Effector memory CD4-positive, alpha-beta T cell (primary cell): ENCODE results near the gene CHD6.

Source experiments
- DNase-seq, 3 donors: peaks; one replicate each; pipeline ENCODE4 v3.0.0-alpha.2; 2020
- H3K27ac ChIP-seq: 2 replicates; pipeline ENCODE4 v1.7.0; 2013; ENCODE audit warnings: mild to moderate bottlenecking, low read length, moderate library complexity; ENCODE audit not compliant: insufficient read depth, poor library complexity, severe bottlenecking
- H3K27me3 ChIP-seq: replicated peaks from 2 replicates; pipeline ENCODE4 v1.7.0; 2013; ENCODE audit warnings: mild to moderate bottlenecking, low read length; ENCODE audit not compliant: insufficient read depth, control insufficient read depth, poor library complexity, severe bottlenecking
- H3K36me3 ChIP-seq: 2 replicates; pipeline ENCODE4 v1.7.0; 2013; ENCODE audit warnings: mild to moderate bottlenecking, low read length, moderate library complexity; ENCODE audit not compliant: control insufficient read depth, insufficient read depth
- H3K4me1 ChIP-seq: 2 replicates; pipeline ENCODE4 v1.7.0; 2013; ENCODE audit warnings: low read length, mild to moderate bottlenecking; ENCODE audit not compliant: control insufficient read depth, insufficient read depth, poor library complexity, severe bottlenecking
- H3K4me3 ChIP-seq: 2 replicates; pipeline ENCODE4 v1.7.0; 2013; ENCODE audit warnings: low read length, low read depth, mild to moderate bottlenecking; ENCODE audit not compliant: insufficient read depth, poor library complexity, severe bottlenecking
- H3K9me3 ChIP-seq: 2 replicates; pipeline ENCODE4 v1.7.0; 2013; ENCODE audit warnings: mild to moderate bottlenecking, low read length, moderate library complexity; ENCODE audit not compliant: control insufficient read depth
- total RNA-seq, 3 donors: gene quantifications; one replicate each; lab custom pipeline; 2026; lab: John Stamatoyannopoulos, UW

Gene CHD6, protein sequence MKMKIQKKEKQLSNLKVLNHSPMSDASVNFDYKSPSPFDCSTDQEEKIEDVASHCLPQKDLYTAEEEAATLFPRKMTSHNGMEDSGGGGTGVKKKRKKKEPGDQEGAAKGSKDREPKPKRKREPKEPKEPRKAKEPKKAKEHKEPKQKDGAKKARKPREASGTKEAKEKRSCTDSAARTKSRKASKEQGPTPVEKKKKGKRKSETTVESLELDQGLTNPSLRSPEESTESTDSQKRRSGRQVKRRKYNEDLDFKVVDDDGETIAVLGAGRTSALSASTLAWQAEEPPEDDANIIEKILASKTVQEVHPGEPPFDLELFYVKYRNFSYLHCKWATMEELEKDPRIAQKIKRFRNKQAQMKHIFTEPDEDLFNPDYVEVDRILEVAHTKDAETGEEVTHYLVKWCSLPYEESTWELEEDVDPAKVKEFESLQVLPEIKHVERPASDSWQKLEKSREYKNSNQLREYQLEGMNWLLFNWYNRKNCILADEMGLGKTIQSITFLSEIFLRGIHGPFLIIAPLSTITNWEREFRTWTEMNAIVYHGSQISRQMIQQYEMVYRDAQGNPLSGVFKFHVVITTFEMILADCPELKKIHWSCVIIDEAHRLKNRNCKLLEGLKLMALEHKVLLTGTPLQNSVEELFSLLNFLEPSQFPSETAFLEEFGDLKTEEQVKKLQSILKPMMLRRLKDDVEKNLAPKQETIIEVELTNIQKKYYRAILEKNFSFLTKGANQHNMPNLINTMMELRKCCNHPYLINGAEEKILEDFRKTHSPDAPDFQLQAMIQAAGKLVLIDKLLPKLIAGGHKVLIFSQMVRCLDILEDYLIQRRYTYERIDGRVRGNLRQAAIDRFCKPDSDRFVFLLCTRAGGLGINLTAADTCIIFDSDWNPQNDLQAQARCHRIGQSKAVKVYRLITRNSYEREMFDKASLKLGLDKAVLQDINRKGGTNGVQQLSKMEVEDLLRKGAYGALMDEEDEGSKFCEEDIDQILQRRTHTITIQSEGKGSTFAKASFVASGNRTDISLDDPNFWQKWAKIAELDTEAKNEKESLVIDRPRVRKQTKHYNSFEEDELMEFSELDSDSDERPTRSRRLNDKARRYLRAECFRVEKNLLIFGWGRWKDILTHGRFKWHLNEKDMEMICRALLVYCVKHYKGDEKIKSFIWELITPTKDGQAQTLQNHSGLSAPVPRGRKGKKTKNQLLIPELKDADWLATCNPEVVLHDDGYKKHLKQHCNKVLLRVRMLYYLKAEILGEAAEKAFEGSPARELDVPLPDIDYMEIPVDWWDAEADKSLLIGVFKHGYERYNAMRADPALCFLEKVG (N-terminal part only)
- total RNA-seq = 150 to 184 (median 154) reads per million in 3 donors

DNA sequence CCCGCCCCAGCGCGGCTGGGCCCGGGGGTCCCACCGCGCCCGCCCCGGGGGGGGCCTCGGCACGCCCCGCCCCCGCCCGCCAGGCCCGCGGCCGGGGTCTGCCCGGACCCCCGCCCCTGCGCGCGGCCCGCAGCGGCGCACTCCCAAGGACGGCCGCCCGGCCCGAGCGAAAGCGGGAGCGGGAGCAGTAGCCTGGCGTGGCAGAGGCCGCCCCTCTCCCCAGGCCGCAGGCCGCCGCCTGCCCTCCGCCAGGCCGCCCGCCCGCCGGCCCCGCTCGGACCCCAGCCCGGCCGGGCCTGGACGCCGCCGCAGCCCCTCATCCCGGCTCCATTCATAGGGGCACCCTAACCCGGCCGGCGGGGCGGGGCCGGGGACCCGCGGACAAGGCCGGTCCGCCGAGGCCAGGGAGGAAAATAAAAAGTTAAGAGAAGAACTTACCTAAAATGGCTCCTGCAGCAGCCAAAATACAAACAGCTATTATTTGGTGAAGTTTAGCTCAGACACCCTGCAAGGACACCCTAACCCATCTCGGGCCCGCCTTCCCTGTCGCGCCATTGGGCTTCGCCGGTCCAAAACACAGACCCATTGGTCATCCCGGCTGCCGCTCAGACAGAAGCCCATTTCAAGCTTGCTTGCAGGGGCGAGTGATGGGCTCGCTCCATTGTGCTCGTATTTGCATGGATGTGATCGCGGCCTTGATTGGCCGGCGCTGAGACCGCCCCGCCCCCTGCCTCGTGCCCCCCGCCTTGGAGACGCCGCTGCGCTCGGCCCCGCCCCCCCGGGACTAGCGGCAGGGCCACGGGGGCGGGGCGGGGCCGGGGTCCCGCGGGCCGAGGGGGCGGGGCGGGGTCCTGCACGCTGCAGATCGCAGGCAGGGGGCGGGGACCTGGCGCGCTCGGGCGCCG lies at the start of gene CHD6:
Gene CHD6, minus strand, starts transcription at position 476 of the 905 bp plus-strand sequence. CDS start 67,040 bp downstream, outside the sequence.
- Histone ChIP-seq H3K4me1 (peaks cover 24% of the 10 kb centered on the region), H3K27me3 (no peaks in the 10 kb centered on the region), H3K4me3 (peak within 1 kb of the TSS; percentile 71), H3K9me3 (no peaks in the 10 kb centered on the region), H3K27ac (peak within 1 kb of the TSS; percentile 73), H3K36me3 (no peaks in the 10 kb centered on the region)
- peak; percentile 94 to 100 (median 98) for DNase-seq

GRCh38 chr20:41664584-41664983 lies 46.4 kb upstream of the CHD6 start:
- Histone ChIP-seq H3K27ac (no peak overlapping the region), H3K9me3 (no peaks in the 10 kb centered on the region), H3K4me1 (no peaks in the 10 kb centered on the region), H3K4me3 (no peak overlapping the region), H3K27me3 (no peaks in the 10 kb centered on the region), H3K36me3 (no peaks in the 10 kb centered on the region)
- DNase-seq = no peak

GRCh38 chr20:41657655-41658054 lies 39.5 kb upstream of the CHD6 start:
- Histone ChIP-seq H3K9me3 (no peaks in the 10 kb centered on the region), H3K4me3 (no peak overlapping the region), H3K27me3 (no peaks in the 10 kb centered on the region), H3K36me3 (no peaks in the 10 kb centered on the region), H3K4me1 (no peaks in the 10 kb centered on the region), H3K27ac (no peak overlapping the region)
- no peak for DNase-seq

DNA sequence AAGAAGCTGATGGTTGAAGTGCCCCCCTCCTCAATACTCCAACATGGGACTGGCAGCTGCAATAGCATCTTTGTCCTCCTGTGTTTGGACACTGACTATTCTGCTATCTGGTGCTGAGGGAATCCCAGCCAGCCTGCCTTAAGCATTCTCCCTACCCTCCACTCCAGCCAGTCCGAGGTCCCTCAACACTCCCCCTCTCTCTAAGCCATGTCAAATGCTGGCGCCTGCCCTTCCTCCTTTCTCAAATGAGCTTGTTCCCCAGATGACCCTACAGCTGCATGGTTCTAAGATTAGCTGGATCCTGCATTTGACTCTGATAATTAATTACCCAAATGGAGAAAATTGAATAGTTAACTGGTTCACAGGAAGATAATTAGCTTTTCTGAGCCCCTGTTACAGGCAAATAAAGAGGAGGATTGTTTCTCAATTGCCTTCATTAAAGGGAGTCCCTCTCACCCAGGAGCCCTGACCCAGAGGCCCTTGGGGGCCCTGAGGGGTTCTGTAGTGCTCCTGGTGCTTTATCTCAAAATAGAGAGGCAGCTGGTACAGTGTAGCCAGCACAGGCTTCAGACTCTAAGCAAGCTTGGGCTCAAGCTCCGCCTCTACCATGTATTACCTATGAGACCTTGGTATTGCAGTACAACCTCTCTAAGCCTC lies 37.9 kb upstream of the CHD6 start:
- DNase-seq = no peak
- Histone ChIP-seq H3K9me3 (no peaks in the 10 kb centered on the region), H3K27ac (no peak overlapping the region), H3K27me3 (no peaks in the 10 kb centered on the region), H3K36me3 (no peaks in the 10 kb centered on the region), H3K4me3 (no peak overlapping the region), H3K4me1 (no peaks in the 10 kb centered on the region)

DNA sequence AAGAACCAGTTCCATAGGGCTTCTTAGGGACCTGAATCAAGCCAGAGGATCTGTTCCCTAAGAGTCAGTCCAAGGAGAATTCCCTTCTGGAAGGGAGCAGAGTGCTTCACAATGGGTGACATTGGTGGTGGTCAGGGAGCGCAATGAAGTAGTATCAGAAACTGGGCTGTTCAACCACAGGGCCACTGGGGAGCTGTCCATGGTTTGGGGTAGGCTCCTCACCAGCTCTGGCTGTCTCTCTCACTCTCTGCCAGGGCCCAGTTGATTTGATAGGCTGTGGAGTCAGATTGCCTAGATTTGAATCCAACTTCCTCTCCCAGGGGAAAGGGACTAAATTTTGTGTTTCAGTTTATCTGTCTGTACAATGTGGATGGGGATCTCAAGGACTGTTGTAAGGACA lies 36.7 kb upstream of the CHD6 start:
- no peak for DNase-seq
- H3K4me3 ChIP-seq = no peak overlapping the region

DNA sequence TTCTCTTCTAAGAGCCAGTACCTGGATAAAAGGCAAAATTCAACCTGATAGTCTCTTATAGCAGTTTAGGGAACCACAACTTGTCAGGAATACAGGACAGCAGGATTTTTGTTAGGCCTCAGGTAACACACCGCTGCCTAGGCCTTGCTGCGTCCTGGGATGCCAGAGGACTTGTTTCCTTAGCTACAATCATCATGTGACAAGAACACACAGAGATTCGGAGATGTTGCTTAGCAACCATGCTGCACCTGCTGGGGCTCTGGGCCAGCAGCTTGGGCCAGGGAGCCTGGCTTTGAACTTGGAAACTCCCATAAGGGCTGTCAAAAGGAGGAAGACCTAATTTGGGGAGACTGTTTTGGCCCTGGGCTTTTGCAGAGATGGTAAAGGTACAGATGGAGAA lies 36.1 kb upstream of the CHD6 start:
- no peak overlapping the region for H3K4me3 ChIP-seq
- H3K36me3 ChIP-seq = no peaks in the 10 kb centered on the region
- H3K27ac ChIP-seq = no peak overlapping the region
- no peaks in the 10 kb centered on the region for H3K27me3 ChIP-seq
- no peaks in the 10 kb centered on the region for H3K9me3 ChIP-seq
- no peak for DNase-seq
- no peaks in the 10 kb centered on the region for H3K4me1 ChIP-seq

More for the DNA sequence above, 36.7 kb upstream of the CHD6 start:
- H3K36me3 ChIP-seq = no peaks in the 10 kb centered on the region
- no peaks in the 10 kb centered on the region for H3K27me3 ChIP-seq
- no peak overlapping the region for H3K27ac ChIP-seq
- no peaks in the 10 kb centered on the region for H3K9me3 ChIP-seq
- no peaks in the 10 kb centered on the region for H3K4me1 ChIP-seq

DNA sequence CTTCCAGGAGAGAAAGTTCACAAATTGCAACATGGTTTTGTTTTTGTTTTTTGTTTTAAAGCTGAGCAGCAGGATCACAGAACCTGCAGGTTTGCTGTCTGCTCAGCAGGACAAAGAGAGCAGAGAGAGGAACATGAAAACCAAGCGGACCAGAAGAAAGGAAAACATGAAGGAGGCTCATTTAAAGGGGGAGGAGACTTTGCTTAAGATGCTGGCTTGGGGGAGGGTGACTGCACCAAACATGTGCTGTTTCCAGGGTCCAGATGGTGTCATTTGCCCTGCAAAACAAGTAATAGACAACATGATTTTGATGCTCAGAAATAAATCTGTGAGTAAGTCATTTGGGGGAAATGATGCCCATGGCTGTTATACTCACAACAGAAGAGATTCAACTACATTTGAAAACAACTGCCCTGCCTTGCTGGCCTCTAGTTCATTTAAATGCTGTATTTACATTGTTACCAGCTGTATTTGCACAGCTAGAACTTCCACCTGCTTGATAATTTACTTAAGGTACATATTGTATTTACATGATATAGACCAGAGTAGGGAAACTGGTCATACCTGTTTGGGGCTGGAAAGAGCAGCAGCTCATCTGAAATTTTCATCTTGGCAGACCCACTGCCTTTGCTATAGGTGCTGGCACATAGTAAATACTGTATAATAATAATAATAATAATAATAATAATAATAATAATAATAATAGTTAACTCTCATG lies 32.2 kb upstream of the CHD6 start:
- no peaks in the 10 kb centered on the region for H3K9me3 ChIP-seq
- H3K27ac ChIP-seq = no peak overlapping the region
- H3K36me3 ChIP-seq = no peaks in the 10 kb centered on the region
- no peaks in the 10 kb centered on the region for H3K4me1 ChIP-seq
- H3K4me3 ChIP-seq = no peak overlapping the region
- no peaks in the 10 kb centered on the region for H3K27me3 ChIP-seq
- DNase-seq = no peak

- H3K4me1 ChIP-seq = no peaks in the 10 kb centered on the region
- no peaks in the 10 kb centered on the region for H3K27me3 ChIP-seq
- H3K27ac ChIP-seq = no peak overlapping the region
- H3K4me3 ChIP-seq = no peak overlapping the region
- no peaks in the 10 kb centered on the region for H3K36me3 ChIP-seq
- DNase-seq = no peak
- H3K9me3 ChIP-seq = no peaks in the 10 kb centered on the region
Measured at GRCh38 chr20:41649489-41649888, 31.3 kb upstream of the CHD6 start.
